ENCODE results near the gene THAP7. TPM values are rescaled to one million over a fixed set of nuclear protein-coding genes. Genes with fewer than 3 reads are reported as not detected.

The THAP7 gene
- total and polyA plus RNA-seq, 2 of the 13 experiments (the other 11 are each of a cell fraction or from before 2014, with no cell fraction given), result 13.0 to 25.5 TPM

DNA sequence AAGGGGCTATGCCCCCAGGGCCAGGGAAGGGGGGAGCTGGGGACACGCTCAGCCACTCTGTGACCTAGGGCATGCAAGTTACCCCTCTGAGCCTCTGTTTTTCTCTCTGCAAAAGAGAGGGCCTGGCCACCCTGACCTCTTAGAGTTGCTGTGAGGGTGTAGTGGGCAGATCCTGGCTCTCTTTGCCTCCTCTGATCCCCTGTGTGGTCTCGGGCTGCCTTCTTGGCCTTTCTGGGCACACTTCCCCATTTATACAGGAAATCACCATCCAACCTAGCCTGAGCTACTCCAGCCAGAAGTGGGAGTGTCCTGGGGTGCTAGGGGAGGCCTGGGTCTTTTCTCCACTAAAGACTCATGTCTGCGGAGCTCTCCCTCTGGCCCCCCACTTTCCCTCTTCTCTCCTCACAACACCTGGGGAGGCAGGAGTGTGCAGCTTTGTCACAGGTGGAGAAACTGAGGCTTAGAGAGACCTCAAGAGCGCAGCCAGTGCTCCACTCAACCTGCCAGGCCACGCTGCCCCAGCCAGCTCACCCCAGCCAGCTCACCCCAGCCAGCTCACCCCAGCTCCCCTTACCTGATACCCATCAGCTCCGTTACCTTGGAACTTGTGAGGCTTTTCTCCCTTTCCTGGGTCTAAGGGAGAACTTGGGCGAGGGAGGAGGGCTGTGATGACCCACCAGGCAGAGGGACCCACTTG is 33.5 kb downstream of the THAP7 start:
- in situ Hi-C loops (cut with HindIII; ENCODE audit: extremely low pct_ligation_motif_present, low pct_unique_long_range_greater_than_20kb), result no loop called here
- DNase-seq (ENCODE audit: low spot score) (no peak), ATAC-seq (no peak), FAIRE-seq (no peak)
- Histone ChIP-seq H2AFZ (ENCODE audit: low read length) (no peak overlapping the region), H3K27me3 (ENCODE audit: control insufficient read depth in 1 of 2, insufficient read depth in 2 of 2, low read length in 2 of 2) (no peaks in the 10 kb centered on the region), H3K4me2 (ENCODE audit: low read depth, low read length) (no peak overlapping the region), H3K9ac (ENCODE audit: insufficient read depth, low read depth, low read length) (no peak overlapping the region), H3K79me2 (ENCODE audit: insufficient read depth, low read length) (no peaks in the 10 kb centered on the region), H4K20me1 (ENCODE audit: insufficient read depth, low read length) (no peaks in the 10 kb centered on the region), H3K27ac (ENCODE audit: extremely low read length, insufficient read depth, low read length) (no peak overlapping the region), H3K9me3 (ENCODE audit: low read length) (no peaks in the 10 kb centered on the region), H3K36me3 (replicated peaks in 1 of 2; ENCODE audit: control insufficient read depth in 1 of 2, insufficient read depth in 2 of 2, low read length in 2 of 2) (no peaks in the 10 kb centered on the region), H3K4me1 (ENCODE audit: insufficient read depth, low read length) (peaks cover 42% of the 10 kb centered on the region), H3K4me3 (replicated peaks in 1 of 3; ENCODE audit: insufficient read depth in 1 of 3, low read depth in 2 of 3, low read length in 3 of 3) (no peak overlapping the region)
- 98% methylated on average over 5 of the region's 7 CpGs for WGBS (ENCODE audit: low lambda C conversion rate)
- no peak for TF ChIP-seq ZNF570 (CRISPR knock-in tag; IDR thresholded peaks at IDR 0.05; ENCODE audit: borderline replicate concordance)
- TF ChIP-seq ZNF30 (CRISPR knock-in tag; IDR thresholded peaks at IDR 0.05), result no peak
- TF ChIP-seq MAZ (IDR thresholded peaks at IDR 0.05; ENCODE audit: borderline replicate concordance, low read depth, low read length), result no peak
- no peak for TF ChIP-seq MAZ (CRISPR knock-in tag; IDR thresholded peaks at IDR 0.05; ENCODE audit: low read depth)
- TF ChIP-seq, protein P1, sequence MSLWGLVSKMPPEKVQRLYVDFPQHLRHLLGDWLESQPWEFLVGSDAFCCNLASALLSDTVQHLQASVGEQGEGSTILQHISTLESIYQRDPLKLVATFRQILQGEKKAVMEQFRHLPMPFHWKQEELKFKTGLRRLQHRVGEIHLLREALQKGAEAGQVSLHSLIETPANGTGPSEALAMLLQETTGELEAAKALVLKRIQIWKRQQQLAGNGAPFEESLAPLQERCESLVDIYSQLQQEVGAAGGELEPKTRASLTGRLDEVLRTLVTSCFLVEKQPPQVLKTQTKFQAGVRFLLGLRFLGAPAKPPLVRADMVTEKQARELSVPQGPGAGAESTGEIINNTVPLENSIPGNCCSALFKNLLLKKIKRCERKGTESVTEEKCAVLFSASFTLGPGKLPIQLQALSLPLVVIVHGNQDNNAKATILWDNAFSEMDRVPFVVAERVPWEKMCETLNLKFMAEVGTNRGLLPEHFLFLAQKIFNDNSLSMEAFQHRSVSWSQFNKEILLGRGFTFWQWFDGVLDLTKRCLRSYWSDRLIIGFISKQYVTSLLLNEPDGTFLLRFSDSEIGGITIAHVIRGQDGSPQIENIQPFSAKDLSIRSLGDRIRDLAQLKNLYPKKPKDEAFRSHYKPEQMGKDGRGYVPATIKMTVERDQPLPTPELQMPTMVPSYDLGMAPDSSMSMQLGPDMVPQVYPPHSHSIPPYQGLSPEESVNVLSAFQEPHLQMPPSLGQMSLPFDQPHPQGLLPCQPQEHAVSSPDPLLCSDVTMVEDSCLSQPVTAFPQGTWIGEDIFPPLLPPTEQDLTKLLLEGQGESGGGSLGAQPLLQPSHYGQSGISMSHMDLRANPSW (CRISPR knock-in tag; IDR thresholded peaks at IDR 0.05; ENCODE audit: borderline replicate concordance), result no peak
- TF ChIP-seq KMT2A (CRISPR knock-in tag; IDR thresholded peaks at IDR 0.05), result no peak
- TF ChIP-seq ZNF558 (CRISPR knock-in tag; IDR thresholded peaks at IDR 0.05; ENCODE audit: borderline replicate concordance), result no peak
- TF ChIP-seq HOXD1 (CRISPR knock-in tag; IDR thresholded peaks at IDR 0.05), result no peak
- no peak for TF ChIP-seq ZNF382 (CRISPR knock-in tag; IDR thresholded peaks at IDR 0.05; ENCODE audit: borderline replicate concordance)
- no peak for TF ChIP-seq ZNF235 (CRISPR knock-in tag; IDR thresholded peaks at IDR 0.05; ENCODE audit: borderline replicate concordance)
- TF ChIP-seq ZNF775 (CRISPR knock-in tag; IDR thresholded peaks at IDR 0.05; ENCODE audit: borderline replicate concordance), result no peak
- POLR2A ChIA-PET, result interaction anchor here (0.8 to 2.8 kb wide), 3 partner anchors 11 to 14 kb away, joined by 3 to 14 read pairs (median 3); partner anchors contain the start of gene LZTR1
- CTCF ChIA-PET (ENCODE audit: low intra/inter-chr PET ratio, low total read pairs), result no interaction called here
- no TSS peak for BruUV-seq (replicated peaks)
- intact Hi-C loops (cut with micrococcal nuclease; ENCODE audit: unreplicated experiment), result no loop called here
